NCI-H1436 (cell line): Measurements from ENCODE around the gene USP8.
"Not testable (repeated sequence)": the region's sequence is repeated elsewhere in the genome, so short reads cannot be mapped to it uniquely, and the experiment has no call there.

ENCODE experiments used
- DNase-seq: peaks from one replicate; lab custom pipeline; 2025; lab: John Stamatoyannopoulos, UW

Gene USP8

DNA sequence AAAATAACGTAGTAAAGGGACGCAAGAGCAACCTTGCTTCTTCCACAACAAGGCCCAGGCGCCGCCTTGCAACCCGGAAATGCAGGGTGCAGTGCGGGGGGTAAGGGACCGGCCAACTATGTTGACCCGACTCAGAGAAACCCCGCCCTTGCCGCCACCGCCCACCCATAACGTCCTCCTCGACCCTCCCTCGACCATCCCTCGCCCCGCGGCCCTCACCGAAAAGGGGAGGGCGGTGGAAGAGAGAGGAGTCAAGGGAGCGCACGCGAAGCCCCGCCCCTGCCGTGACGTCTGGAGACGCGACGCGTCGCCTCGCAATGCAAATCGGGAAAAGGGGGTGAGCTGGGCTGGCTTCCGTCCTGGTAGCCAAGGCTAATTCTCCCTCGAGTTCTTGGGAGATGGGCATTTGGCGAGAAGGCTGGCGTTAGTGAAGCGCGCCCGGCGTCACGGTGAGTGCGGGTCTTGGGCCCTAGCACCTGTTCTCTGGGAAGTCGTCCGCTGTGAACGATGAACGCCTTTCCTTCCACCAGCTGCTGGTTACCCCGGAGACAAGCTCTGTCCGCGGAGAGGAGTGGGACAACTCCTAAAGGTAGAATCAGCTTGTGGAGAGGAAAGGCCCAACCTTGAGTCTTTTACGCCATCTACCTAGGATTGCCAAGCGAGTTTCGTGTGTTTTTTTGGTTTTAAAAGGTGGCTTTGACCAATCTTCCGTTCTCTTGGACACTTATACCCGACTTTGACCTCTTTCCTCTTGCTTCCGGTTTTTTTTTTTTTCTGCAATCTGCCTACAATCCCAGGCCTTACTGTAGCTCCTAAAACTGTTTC is at the start of gene USP8:
Gene USP8 (plus strand): TSS at position 340 of the 825 bp plus-strand sequence. CDS start 14,669 bp downstream, outside the sequence.
- peak; percentile 98 for DNase-seq

DNA sequence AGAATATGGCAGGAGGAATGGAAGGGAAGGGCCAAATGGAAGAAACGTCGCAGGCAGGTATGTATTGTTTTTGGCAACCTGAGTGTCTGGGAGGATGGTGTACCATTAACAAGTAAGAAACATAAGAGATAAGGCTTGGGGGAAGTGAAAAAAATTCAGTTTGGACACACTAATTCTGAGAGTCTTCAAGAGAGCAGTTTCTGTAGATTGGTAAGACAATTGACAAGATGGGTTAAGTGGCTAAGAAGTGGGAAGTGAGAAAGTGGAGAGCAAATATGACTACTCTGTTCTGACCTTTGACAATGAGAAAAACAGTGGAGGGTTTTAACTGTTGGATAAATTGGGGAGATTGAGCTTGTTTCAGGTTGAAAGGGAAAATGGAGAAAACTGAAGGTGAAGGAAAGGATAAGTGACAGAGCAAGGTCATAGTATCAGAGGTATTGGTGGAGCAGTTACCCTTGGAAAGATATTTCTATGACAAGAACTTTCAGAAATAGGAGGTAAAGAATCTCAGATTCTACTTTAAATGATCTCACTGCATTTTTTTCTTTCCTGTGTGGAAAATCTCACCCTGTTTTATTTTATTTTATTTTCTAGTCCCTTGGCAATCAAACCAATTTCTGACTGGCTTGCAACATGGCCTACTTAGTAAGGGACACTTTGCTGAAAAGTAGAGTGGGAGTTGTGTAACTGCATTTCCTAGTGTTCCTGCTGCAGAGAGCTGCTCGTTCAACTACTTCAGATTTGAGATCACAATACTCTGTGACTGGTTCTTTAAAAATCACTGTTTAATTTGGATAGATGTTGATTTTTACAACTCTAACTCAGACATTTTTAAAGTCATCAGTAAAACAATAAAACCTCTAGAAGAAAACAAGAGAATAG is 46.1 kb upstream of the USP8 start:
- DNase-seq = no peak

DNA sequence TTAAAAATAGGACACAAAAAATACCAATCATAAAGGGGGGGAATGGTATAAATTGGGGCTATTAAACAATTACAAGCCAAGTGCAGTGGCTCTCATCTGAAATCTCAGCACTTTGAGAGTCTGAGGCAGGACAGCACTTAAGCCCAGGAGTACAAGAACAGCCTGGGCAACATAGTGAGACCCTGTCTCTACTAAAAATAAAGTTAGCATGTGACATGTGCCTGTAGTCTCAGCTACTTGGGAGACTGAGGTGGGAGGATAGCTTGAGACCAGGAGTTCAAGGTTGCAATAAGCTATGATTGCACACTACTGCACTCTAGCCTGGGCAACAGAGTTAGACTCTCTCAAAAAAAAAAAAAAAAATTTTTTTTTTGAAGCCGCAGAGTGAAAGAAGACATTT is 45.4 kb upstream of the USP8 start:
- DNase-seq = no peak

DNA sequence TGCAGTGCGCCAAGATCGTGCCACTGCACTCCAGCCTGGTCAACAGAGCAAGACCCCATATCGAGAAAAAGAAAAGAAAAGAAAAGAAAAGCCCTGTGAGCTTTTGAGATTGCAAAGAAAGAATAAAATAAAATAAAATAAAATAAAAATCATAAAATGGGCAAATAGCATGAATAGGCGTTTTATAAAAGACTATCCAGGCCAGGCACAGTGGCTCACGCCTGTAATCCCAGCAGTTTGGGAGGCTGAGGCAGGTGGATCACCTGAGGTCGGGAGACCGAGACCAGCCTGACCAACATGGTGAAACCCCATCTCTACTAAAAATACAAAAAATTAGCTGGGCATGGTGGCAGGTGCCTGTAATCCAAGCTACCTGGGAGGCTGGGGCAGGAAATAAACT is 44.8 kb upstream of the USP8 start:
- not testable (repeated sequence) for DNase-seq

DNA sequence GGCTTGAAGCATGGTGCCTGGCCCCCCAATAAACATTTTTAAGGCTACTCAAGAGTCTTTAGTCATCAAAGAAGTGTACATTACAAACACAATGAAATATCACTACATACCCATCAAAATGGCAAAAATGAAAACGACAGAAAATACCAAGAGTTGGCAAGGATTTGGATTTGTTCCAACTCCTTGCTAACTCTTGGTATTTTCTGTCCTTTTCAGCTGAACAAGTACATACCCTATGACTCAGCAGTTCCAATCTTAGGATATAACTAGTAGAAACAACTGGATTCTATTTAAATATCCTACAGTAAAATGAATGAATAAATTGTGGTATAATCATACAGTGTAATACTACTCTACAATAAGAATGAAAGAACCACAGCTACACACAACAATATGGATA is 44.1 kb upstream of the USP8 start:
- no peak for DNase-seq

DNA sequence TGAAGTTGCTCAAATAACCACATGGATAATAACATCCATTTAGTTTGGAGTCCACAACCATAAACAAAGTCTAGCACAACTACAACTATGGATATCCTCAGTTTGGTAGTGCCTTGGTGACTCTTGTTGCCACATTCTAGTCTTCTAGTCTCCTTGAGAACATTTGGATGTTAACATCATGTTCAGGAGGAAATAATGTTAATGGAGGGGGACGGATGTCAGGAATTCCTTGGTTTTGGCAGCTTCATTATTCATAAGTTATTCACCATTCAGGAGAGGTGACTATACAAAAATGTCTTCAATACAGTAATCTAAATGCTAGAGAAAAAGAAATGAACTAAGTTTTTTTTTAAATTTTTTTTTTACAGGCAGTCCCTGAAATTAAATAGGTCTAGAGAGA is 42.8 kb upstream of the USP8 start:
- no peak for DNase-seq

DNA sequence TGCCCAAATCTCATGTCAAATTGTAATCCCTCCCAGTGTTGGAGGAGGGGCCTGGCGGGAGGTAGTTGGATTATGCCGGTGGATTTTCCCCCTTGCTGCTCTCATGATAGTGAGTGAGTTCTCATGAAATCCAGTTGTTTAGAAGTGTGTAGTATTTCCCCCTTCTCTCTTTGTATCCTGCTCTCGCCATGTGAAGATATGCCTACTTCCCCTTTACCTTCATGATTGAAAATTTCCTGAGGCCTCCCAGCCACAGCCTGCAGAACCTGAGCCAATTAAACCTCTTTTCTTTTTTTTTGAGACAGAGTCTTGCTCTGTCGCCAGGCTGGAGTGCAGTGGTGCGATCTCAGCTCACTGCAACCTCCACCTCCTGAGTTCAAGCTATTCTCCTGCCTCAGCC is 41.8 kb upstream of the USP8 start:
- not testable (repeated sequence) for DNase-seq

DNA sequence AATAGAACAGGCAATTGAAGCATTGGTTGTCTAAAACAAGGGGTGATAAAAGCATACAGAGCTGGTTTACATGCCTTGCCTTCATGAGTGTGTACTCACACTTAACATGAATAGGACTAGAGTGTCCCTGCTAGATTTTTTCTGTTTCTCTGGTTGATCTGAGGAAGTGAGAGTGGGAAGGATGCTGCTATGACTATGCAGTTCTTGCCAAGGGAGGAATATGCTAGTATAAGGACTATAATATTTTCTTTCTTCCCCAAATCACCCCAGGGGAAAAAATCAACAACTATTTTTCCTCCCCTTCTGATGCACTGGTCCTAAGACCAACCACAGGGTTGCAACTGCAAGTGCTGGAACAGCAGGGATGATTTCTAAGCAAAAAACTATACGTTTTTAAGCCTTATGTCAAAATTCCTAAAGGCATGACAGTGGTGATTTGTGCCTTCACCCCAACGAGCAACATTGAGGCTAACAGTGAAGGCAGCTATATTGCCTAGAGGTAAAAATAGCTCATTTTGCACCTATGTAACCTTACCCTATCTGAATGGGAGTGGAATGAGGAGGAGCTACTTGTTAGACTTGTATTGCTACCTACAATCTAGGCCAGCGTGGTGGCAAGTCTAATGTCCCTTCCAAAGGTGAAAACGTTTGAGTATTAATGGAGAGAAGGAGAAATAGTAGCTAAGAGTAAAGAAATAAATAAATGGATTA is 33.5 kb upstream of the USP8 start:
- no peak for DNase-seq

DNA sequence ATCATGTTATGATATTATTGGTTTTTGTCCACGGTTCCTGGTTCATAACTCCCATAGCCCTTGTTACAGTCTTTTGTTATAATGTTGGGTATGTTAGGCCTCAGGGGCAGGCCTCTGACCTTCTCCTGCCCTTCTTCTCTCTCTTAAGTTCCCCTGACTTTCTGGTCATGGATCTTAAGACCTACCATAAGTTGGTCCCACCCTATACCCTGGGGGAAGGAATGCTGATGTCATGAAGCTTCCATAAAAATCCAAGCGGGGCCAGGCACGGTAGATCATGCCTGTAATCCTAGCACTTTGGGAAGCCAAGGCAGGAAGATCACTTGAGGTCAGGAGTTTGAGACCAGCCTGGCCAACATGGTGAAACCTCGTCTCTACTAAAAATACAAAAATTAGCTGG is 32.6 kb upstream of the USP8 start:
- DNase-seq = not testable (repeated sequence)

DNA sequence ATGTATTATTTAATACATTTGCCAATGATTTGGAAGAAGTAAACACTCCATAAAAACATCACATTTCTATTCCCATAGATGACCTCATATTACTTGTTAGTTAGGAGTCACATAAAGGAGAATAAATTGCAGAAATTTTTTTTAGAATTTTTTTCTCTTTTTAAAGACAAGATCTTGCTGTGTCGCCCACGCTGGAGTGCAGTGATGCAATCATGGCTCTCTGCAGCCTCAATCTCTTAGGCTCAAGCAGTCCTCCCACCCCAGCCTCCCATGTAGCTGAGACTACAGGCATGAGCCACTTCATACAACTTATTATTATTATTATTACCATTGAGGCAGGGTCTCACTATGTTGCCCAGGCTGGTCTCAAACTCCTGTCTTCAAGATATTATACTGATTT is 12.3 kb upstream of the USP8 start:
- no peak for DNase-seq

DNA sequence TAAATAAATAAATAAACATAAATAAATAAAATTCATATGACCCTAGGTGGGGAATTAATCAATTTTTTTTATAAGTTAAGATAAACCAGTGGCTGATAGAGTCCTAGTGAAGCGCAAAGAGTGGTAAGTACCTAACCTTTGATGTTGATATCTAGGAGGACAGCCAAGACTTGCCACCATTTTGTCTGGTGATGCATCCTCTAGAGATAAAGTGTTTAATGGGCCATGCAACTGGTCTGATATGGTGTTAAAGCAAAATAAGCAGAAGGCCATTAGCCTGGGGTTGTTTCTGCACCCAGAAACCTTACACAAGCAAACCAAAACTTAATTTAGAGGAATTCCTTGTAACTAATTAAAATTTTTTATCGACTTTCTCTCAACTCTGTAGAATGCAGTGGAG is 9.6 kb upstream of the USP8 start:
- no peak for DNase-seq

DNA sequence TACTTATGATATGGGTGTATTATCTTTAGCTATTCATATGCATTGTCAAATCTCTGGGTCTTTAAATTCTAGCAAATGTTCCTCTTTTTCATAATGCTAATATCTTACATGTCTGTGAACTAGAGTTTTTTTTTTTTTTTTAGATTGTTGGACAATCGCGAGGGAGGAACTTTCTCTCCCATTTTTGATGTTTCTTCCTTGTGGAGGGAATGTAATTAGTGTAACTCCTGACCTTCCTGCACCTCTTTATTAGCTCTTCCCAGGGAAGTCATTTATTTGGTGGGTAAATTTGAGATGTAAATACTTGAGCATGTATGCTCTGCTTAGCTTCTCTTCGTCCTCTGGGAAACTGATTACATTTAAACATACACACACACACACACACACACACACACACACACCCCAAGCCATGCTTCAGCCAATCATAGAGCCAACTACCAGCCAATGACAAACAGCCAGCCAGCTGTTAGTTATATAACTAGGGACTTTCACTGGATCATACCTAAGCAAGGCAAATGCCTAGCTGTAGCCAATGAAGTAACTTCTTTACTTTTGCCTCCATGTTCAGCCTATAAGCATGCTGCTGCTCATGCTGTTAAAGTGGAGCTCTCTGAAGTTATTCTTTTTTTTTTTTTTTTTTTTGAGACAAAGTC is 8.3 kb upstream of the USP8 start:
- no peak for DNase-seq

DNA sequence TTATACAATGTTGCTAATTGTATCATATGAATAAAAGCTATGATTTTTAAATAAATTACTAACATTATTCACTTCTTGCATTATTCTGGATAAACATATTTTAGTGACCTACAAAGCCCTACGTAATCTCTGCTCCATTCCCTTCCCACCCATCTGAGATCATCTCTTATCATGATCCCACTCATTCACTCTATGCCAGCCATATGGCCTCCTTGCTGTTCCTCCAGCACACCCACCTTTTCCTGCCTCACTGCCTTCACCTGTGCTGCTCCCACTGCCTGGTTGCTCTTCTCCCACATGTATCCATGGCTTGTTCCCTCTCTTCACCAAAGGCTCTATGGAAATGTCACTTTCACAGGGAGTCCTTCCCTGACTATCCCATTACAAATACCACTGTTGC is 7.3 kb upstream of the USP8 start:
- DNase-seq = no peak

DNA sequence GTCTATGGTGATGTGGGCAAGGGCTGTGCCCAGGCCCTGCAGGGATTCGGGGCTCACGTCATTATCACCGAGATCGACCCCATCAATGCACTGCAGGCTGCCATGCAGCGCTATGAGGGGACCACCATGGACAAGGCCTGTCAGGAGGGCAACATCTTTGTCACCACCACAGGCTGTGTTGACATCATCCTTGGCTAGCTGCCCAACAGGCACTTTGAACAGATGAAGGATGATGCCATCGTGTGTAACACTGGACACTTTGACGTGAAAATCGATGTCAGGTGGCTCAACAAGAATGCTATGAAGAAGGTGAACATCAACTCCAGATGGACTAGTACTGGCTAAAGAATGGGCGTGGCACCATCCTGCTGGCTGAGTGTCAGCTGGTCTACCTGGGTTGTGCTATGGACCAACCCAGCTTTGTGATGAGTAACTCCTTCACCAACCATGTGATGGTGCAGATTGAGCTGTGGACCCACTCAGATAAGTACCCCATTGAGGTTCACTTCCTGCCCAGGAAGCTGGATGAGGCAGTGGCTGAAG is 6.1 kb upstream of the USP8 start:
- no peak for DNase-seq

DNA sequence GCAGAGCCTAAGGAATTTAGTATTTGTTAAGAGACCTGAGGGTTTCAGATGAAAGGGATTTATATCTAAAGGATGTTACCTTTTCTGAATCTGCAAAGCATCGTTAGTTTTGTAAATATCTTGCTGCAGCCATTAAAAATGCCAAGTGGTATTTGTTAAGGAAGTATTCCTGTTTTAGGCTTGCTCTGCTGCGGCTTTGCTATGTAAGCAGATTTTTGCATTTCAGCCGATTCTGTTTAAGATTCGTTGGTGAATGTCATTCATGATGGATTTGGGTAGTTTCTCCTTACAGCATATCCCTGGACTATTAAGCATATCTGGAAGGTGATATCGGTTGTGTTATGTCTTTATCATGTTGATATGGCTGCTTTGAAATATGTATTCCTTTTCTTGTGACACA is 1.0 kb downstream of the USP8 start:
- DNase-seq = no peak

DNA sequence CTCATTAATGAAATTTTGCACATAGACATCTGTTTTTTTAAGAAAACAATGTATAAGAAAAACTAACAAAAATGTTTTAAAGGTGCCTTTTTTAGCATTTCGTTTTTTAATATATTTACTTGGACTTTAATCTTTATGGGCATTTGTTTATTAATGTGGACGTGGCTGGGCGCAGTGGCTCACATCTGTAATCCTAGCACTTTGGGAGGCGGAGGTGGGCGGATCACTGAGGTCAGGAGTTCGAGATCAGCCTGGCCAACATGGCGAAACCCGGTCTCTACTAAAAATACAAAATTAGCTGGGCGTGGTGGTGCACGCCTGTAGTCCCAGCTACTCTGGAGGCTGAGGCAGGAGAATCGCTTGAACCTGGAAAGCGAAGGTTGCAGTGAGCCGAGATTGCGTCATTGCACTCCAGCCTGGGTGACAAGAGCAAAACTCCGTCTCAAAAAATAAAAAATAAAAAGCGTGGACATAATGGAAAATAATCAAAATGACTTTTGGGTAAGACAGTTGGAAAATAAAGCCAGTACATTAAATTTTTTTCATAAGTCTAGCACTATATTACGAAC is 1.6 kb downstream of the USP8 start:
- not testable (repeated sequence) for DNase-seq

DNA sequence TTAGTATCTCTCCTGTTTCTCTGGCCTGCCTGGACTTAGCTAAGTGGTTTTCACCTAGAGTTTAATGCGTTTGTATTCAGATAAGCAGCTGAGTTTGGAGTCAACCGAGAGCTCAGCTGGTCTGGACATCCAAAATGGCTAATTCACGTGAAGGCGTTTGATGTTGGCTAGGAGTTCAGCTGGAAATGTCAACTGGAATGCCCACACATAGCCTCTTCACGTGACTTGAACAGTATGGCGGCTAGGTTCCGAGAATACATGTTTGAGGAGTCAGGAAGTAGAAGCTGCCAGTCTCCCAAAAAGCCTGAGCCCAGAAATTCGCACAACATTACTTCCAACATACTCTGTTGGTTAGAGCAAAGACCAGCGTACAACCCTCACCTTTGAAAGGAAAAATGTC is 2.2 kb downstream of the USP8 start:
- no peak for DNase-seq

DNA sequence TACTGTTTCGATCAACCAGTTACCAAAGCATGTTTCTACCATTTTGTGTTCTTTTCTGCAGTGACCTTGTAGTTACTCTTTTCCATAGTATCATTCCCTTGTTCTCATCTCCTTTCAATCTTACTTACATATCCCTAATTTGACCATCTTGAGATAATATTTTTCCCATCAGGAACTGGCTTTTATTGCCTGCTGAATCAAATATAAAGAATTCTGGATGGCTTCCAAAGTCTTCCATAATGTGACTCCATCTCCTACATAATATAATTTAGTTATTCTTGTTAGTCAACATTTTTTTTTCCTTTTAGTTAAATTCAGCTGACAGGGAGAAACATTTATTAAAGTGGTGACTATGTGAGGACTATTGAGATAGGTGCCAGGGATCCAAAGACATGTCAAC is 7.0 kb downstream of the USP8 start:
- DNase-seq = no peak

DNA sequence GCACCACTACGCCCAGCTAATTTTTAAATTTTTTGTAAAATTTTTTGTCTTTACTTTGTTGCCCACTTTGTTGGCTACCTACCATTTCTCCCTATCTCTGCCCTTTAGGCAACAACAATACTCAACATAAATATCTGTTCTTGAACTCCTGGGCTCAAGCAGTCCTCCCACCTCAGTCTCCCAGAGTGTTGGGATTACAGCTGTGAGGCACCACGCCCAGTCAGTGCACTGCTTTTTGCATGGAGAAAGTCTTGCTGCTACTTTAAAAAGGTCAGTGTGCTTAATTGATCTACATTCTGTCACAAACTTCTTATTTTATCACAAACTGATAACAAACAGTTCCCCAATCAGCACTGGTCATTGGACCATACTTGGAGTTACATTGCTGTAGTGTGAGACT is 8.0 kb downstream of the USP8 start:
- no peak for DNase-seq

DNA sequence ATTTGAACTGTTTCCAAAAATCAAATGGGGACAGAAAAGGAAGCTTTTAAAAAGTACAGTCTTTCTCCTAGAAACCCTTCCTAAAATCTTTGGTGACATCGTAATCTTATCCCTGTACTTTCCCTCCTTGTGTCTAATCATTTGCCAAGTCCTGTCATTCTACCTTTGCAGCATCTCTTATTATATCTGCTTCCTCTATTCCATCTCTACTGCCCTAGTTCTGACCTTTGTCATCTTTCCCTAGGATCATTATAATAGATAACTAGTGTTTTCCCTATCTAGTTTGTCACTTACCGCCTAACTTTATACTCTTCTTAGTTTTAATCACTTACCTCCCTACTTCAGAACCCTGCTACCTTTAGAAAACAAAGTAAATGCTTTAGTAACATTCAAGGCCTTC is 11.6 kb downstream of the USP8 start:
- DNase-seq = no peak

DNA sequence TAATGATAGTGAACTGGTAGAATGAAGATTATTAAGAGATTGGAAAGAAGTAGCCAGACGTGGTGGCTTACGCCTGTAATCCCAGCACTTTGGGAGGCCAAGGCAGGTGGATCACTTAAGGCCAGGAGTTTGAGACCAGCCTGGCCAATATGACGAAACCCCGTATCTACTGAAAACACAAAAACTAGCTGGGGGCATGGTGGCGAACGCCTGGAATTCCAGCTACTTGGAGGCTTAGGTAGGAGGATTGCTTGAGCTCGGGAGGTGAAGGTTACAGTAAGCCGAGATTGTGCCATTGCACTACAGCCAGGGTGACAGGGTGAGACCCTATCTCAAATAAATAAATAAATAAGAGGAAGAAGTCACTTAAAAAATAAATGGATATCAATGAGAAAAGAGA is 14.0 kb downstream of the USP8 start:
- DNase-seq = no peak
